RWPE2 (cell line): ENCODE measurements around the gene SATB2.

Source experiments
- ATAC-seq: fragments of 200-7000 bp; cut with Tn5 transposase; 3 replicates; pipeline ENCODE4 v1.9.1; 2021; ENCODE audit warnings: low read depth
- DNase-seq: peaks from one replicate; pipeline ENCODE4 v3.0.0-alpha.2; 2020; ENCODE audit warnings: low spot score
- H3K27ac ChIP-seq: fragments of 450-650 bp; 2 replicates; pipeline ENCODE4 v1.5.1; 2017; ENCODE audit warnings: mild to moderate bottlenecking; ENCODE audit not compliant: poor library complexity, severe bottlenecking
- H3K27me3 ChIP-seq: fragments of 250-450 bp; sonication (Bioruptor Pico); 2 replicates; pipeline ENCODE4 v1.5.1; 2021; ENCODE audit warnings: mild to moderate bottlenecking, moderate library complexity; ENCODE audit not compliant: insufficient read depth, poor library complexity, severe bottlenecking
- H3K36me3 ChIP-seq: fragments of 250-450 bp; sonication (Bioruptor Pico); 2 replicates; pipeline ENCODE4 v1.5.1; 2020; ENCODE audit warnings: low read depth, mild to moderate bottlenecking, moderate library complexity
- H3K4me1 ChIP-seq: fragments of 250-450 bp; sonication (Bioruptor Pico); 2 replicates; pipeline ENCODE4 v1.5.1; 2021; ENCODE audit warnings: mild to moderate bottlenecking, moderate library complexity; ENCODE audit not compliant: insufficient read depth, poor library complexity, severe bottlenecking
- H3K4me3 ChIP-seq: fragments of 250-450 bp; sonication (Bioruptor Pico); 2 replicates; pipeline ENCODE4 v1.5.1; 2021; ENCODE audit warnings: mild to moderate bottlenecking, moderate library complexity; ENCODE audit not compliant: severe bottlenecking
- H3K9me3 ChIP-seq: fragments of 250-450 bp; sonication (Bioruptor Pico); 2 replicates; pipeline ENCODE4 v1.5.1; 2021; ENCODE audit warnings: mild to moderate bottlenecking, moderate library complexity; ENCODE audit not compliant: severe bottlenecking
- CTCF ChIP-seq: fragments of 450-650 bp; IDR thresholded peaks from one replicate; pipeline ENCODE4 v1.5.1; 2017; ENCODE audit warnings: mild to moderate bottlenecking, moderate library complexity; ENCODE audit not compliant: poor library complexity, severe bottlenecking

The SATB2 gene

GRCh38 chr2:199309411-199309810 lies 148.3 kb downstream of the SATB2 start:
- no peak for TF ChIP-seq CTCF
- Histone ChIP-seq H3K4me3 (no peak overlapping the region), H3K27ac (no peak overlapping the region), H3K4me1 (peaks cover under 1% of the 10 kb centered on the region), H3K27me3 (no peaks in the 10 kb centered on the region), H3K36me3 (no peaks in the 10 kb centered on the region; the same call in none of the 2 replicates), H3K9me3 (no peaks in the 10 kb centered on the region)
- no peak for ATAC-seq
- no peak for DNase-seq

GRCh38 chr2:199308567-199308966 lies 149.2 kb downstream of the SATB2 start:
- no peak for TF ChIP-seq CTCF
- no peak for DNase-seq
- H3K4me3 ChIP-seq = no peak overlapping the region
- H3K27me3 ChIP-seq = no peaks in the 10 kb centered on the region
- peaks cover 5% of the 10 kb centered on the region for H3K4me1 ChIP-seq
- H3K9me3 ChIP-seq = no peaks in the 10 kb centered on the region
- no peak for ATAC-seq
- H3K36me3 ChIP-seq = no peaks in the 10 kb centered on the region; the same call in none of the 2 replicates
- no peak overlapping the region for H3K27ac ChIP-seq

- peaks cover 5% of the 10 kb centered on the region for H3K4me1 ChIP-seq
- H3K9me3 ChIP-seq = no peaks in the 10 kb centered on the region
- no peak overlapping the region for H3K4me3 ChIP-seq
- H3K27ac ChIP-seq = no peak overlapping the region
- ATAC-seq (no peak), DNase-seq (no peak)
- H3K27me3 ChIP-seq = no peaks in the 10 kb centered on the region
- no peaks in the 10 kb centered on the region; the same call in none of the 2 replicates for H3K36me3 ChIP-seq
- no peak for TF ChIP-seq CTCF
These were observed 150.3 kb downstream of the SATB2 start for GRCh38 chr2:199307461-199307860.

GRCh38 chr2:199306116-199306515 lies 151.6 kb downstream of the SATB2 start:
- Histone ChIP-seq H3K27ac (no peak overlapping the region), H3K4me3 (no peak overlapping the region), H3K27me3 (no peaks in the 10 kb centered on the region), H3K4me1 (peaks cover 5% of the 10 kb centered on the region), H3K9me3 (no peaks in the 10 kb centered on the region), H3K36me3 (no peaks in the 10 kb centered on the region; the same call in none of the 2 replicates)
- no peak for TF ChIP-seq CTCF
- ATAC-seq = no peak
- no peak for DNase-seq

- Histone ChIP-seq H3K27me3 (no peaks in the 10 kb centered on the region), H3K4me1 (peaks cover 5% of the 10 kb centered on the region), H3K36me3 (no peaks in the 10 kb centered on the region; the same call in none of the 2 replicates), H3K9me3 (no peaks in the 10 kb centered on the region), H3K4me3 (no peak overlapping the region), H3K27ac (peak overlapping the region; percentile 9)
- DNase-seq (no peak), ATAC-seq (peak; percentile 87)
- TF ChIP-seq CTCF = no peak
These were observed 154.0 kb downstream of the SATB2 start for GRCh38 chr2:199303728-199304177.
